Activated CD4-positive, alpha-beta T cell treated with anti-CD3 and anti-CD28 coated beads for 24 hours (primary cell): ENCODE measurements around the gene SKOR2.

Experiments
- DNase-seq, 2 donors: peaks; one replicate each; pipeline ENCODE4 v3.0.0-alpha.2; 2020; ENCODE audit warnings: low read depth in 2 of 2

The SKOR2 gene

GRCh38 chr18:47260120-47260923 lies 8.9 kb upstream of the SKOR2 start:
- DNase-seq, result no peak

GRCh38 chr18:47254341-47254939 lies 3.0 kb upstream of the SKOR2 start:
- no peak for DNase-seq

GRCh38 chr18:47253101-47253654 lies 1.7 kb upstream of the SKOR2 start:
- no peak for DNase-seq

GRCh38 chr18:47250391-47251046 lies 941 bp downstream of the SKOR2 start:
- DNase-seq, result no peak

- DNase-seq, result no peak
Observed at GRCh38 chr18:47249314-47249981, 2.0 kb downstream of the SKOR2 start.

GRCh38 chr18:47248604-47249313 lies 2.7 kb downstream of the SKOR2 start:
- DNase-seq, result no peak

GRCh38 chr18:47248115-47248603 lies 3.3 kb downstream of the SKOR2 start:
- DNase-seq, result no peak

GRCh38 chr18:47247416-47248114 lies 3.9 kb downstream of the SKOR2 start:
- DNase-seq, result no peak

- DNase-seq, result no peak
Observed at GRCh38 chr18:47247036-47247415, 4.4 kb downstream of the SKOR2 start.

GRCh38 chr18:47246027-47246971 lies 5.2 kb downstream of the SKOR2 start:
- DNase-seq, result no peak

- no peak for DNase-seq
Observed at GRCh38 chr18:47244086-47244485, 7.4 kb downstream of the SKOR2 start.

- no peak for DNase-seq
Observed at GRCh38 chr18:47235096-47235495, 16.4 kb downstream of the SKOR2 start.

GRCh38 chr18:47226660-47227059 lies 24.8 kb downstream of the SKOR2 start:
- DNase-seq, result no peak

- DNase-seq, result no peak
Observed at GRCh38 chr18:47215554-47216138, 35.8 kb downstream of the SKOR2 start.

- DNase-seq, result no peak
Observed at GRCh38 chr18:47209171-47209570, 42.3 kb downstream of the SKOR2 start.

- no peak for DNase-seq
Observed at GRCh38 chr18:47206945-47207637, 44.4 kb downstream of the SKOR2 start.

- peak; percentile 21 to 23 for DNase-seq
Observed at GRCh38 chr18:47204908-47205522, 46.4 kb downstream of the SKOR2 start.
